ENCODE data around the gene STIM2.
"Not testable (repeated sequence)": the region's sequence is repeated elsewhere in the genome, so short reads cannot be mapped to it uniquely, and the experiment has no call there.

Gene STIM2

GRCh38 chr4:26953770-26954423 is 93.3 kb downstream of the STIM2 start:
- DNase-seq (ENCODE audit: insufficient read length, low spot score) (no peak), FAIRE-seq (no peak)
- no peak for TF ChIP-seq POLR2A (IDR thresholded peaks at IDR 0.05; ENCODE audit: low read depth, low read length)

GRCh38 chr4:26955241-26955640 is 94.6 kb downstream of the STIM2 start:
- DNase-seq (ENCODE audit: insufficient read length, low spot score) (no peak), FAIRE-seq (no peak)
- no peak for TF ChIP-seq POLR2A (IDR thresholded peaks at IDR 0.05; ENCODE audit: low read depth, low read length)

DNA sequence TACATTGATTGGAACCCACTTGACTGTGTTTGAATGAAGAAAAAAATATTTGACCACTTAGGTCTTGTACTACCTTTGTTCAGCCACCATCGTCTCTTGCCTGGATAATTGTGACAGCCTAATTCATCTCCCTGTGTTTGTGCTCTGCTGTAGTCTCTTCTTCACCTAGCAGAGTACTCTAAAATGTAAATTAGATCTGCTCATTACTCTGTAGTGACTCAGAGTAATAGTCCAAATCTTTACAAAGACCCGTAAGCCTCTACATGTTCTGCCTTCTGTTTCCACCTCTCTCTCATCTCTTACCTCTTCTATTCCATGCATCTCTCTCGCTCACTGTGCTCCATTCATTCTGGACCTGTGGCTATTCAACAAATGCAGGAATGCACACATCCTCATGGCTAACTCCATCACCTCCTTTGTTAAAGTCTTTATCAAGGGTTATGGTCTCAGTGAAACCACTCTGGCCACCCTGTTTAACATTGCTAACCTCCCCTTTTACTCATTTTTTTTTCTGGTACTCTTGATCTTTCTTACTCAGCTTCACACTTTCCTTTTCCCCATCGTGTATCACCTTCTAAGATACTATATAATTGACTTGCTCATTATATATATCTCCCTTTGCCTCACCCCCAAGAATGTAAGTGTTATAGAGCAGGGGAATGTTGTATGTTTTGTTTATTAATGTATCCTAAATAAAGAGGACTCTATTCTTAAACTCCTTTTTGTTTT is 98.4 kb downstream of the STIM2 start:
- FAIRE-seq (no peak), DNase-seq (ENCODE audit: insufficient read length, low spot score) (no peak)
- no peak for TF ChIP-seq POLR2A (IDR thresholded peaks at IDR 0.05; ENCODE audit: low read depth, low read length)

GRCh38 chr4:26959654-26960047 is 99.0 kb downstream of the STIM2 start:
- no peak for TF ChIP-seq POLR2A (IDR thresholded peaks at IDR 0.05; ENCODE audit: low read depth, low read length)
- no peak for FAIRE-seq
- no peak for DNase-seq (ENCODE audit: insufficient read length, low spot score)

DNA sequence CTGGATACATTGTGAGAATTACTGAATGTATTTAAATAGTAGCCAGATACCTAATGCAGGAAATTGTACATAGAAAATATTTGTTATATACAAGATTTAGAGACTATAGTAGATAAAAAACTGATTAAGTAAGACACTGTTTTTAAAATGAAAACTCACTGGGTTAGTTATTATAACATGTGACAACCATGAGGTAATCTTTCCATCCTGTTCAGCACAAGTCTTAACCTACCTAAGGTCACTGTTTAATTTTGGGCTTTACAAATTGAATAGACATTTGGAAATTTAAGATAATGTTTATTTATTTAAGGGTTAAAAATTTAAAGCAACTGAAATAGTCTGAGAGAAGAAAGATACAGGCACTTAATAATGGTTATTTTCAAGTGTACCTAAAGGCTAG is 102.1 kb downstream of the STIM2 start:
- no peak for TF ChIP-seq POLR2A (IDR thresholded peaks at IDR 0.05; ENCODE audit: low read depth, low read length)
- FAIRE-seq (no peak), DNase-seq (ENCODE audit: insufficient read length, low spot score) (no peak)

GRCh38 chr4:26964512-26964911 is 103.9 kb downstream of the STIM2 start:
- no peak for TF ChIP-seq POLR2A (IDR thresholded peaks at IDR 0.05; ENCODE audit: low read depth, low read length)
- FAIRE-seq (no peak), DNase-seq (ENCODE audit: insufficient read length, low spot score) (no peak)

DNA sequence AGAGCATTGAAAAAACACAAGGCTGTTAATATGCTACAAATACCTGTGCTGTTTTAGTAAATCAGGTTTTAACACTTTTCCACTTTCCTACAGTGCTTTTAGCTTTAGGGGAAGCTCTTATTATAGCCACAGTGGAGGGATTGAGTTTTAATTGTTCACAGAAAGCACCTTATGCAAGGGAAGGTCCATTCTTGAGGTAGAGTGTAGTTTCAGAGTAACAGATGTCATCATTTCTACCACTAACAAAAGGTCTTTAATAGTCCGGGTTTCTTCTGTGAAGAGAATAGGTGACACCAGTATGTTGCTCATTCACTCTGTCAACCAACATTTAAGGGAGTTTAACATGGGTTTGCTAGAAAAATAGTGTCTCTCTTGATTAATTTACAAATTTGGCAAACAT is 104.4 kb downstream of the STIM2 start:
- DNase-seq (ENCODE audit: insufficient read length, low spot score) (no peak), FAIRE-seq (no peak)

DNA sequence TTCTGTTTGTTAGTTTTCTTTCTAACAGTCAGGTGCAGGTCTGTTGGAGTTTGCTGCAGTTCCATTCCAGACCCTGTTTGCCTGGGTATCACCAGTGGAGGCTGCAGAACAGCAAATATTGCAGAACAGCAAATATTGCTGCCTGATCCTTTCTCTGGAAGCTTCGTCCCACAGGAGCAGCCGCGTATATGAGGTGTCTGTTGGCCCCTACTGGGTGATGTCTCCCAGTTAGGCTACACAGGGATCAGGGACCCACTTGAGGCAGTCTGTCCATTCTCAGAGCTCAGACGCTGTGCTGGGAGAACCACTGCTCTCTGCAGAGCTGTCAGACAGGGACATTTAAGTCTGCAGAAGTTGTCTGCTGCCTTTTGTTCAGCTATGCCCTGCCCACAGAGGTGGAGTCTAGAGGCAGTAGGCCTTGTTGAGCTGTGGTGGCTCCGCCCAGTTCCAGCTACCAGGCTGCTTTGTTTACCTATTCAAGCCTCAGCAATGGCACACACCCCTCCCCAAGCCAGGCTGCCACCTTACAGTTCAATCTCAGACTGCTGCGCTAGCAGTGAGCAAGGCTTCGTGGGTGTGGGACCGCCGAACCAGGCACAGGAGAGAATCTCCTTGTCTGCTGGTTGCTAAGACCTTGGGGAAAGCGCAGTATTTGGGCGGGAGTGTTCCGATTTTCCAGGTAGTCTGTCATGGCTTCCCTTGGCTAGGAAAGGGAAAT is 115.0 kb downstream of the STIM2 start:
- DNase-seq (ENCODE audit: insufficient read length, low spot score), result not testable (repeated sequence)

More for the DNA sequence above, 104.4 kb downstream of the STIM2 start:
- TF ChIP-seq POLR2A (IDR thresholded peaks at IDR 0.05; ENCODE audit: low read depth, low read length), result no peak

GRCh38 chr4:26978387-26979053 is 117.9 kb downstream of the STIM2 start:
- DNase-seq (ENCODE audit: insufficient read length, low spot score) (no peak), FAIRE-seq (no peak)

More for the DNA sequence above, 115.0 kb downstream of the STIM2 start:
- FAIRE-seq, result not testable (repeated sequence)

GRCh38 chr4:26984896-26985295 is 124.3 kb downstream of the STIM2 start:
- DNase-seq (ENCODE audit: insufficient read length, low spot score) (no peak), FAIRE-seq (no peak)
- no peak for TF ChIP-seq POLR2A (IDR thresholded peaks at IDR 0.05; ENCODE audit: low read depth, low read length)

More at GRCh38 chr4:26978387-26979053, 117.9 kb downstream of the STIM2 start:
- TF ChIP-seq POLR2A (IDR thresholded peaks at IDR 0.05; ENCODE audit: low read depth, low read length), result no peak

DNA sequence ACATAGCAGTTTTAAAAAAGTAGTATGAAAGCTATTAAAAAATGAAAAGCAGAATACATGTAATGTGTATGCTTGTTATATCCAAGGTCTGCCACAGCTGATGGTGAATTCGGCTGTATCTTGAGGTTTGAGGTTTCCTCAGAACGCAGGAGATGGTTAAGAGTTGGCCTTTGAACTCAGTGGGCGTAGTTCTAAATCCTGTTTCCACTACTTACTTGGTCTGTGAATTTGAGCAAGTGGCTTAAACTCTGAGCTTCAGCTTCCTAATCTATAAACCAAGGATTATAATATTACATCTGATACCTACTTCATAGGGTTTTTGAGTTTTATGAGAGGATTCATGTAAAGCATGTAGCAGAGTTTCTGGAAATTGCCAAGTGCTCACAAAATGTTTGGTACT is 125.2 kb downstream of the STIM2 start:
- TF ChIP-seq POLR2A (IDR thresholded peaks at IDR 0.05; ENCODE audit: low read depth, low read length), result no peak
- no peak for DNase-seq (ENCODE audit: insufficient read length, low spot score)
- no peak for FAIRE-seq

DNA sequence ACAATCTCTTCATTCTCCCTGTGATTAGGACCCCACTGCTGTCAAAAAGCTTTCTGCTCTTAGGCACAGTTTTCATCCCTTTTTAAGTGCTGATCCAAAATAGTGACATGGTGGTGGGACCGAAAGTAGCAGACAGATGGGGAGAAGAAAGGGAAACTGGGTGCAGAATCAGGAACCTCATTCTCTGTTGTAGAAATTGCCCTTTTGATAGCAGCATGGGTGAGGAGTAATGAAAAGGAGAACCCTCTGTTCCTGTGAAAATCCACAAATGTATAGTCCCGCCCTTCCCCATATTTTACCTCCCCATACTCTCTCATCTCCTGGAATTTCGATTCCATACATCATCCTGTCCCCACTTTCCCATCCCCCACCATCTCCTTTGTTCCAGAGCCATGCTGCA is 126.5 kb downstream of the STIM2 start:
- TF ChIP-seq POLR2A (IDR thresholded peaks at IDR 0.05; ENCODE audit: low read depth, low read length), result no peak
- no peak for FAIRE-seq

DNA sequence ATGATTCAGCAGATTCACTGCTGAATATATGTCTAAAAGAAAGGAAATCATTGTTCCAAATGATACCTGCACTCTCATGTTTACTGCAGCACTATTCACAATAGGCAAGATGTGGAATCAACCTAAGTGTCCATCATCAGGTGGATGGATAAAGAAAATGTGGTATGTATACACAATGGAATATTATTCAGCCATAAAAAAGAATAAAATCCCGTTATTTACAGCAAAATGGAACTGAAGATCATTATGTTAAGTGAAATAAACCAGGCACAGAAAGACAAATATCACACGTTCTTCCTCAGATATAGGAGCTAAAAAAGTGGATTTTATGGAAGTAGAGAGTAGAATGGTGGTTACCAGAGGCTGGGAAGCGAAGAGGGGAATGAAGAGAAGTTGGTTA is 130.4 kb downstream of the STIM2 start:
- no peak for DNase-seq (ENCODE audit: insufficient read length, low spot score)
- FAIRE-seq, result no peak
- no peak for TF ChIP-seq POLR2A (IDR thresholded peaks at IDR 0.05; ENCODE audit: low read depth, low read length)

More for the DNA sequence above, 126.5 kb downstream of the STIM2 start:
- no peak for DNase-seq (ENCODE audit: insufficient read length, low spot score)

Data from H54 (cell line).